NCI-H1092 (cell line): ENCODE results near the gene KCNIP4.
A peak's percentile ranks its signal among the peaks of the same experiment; 100 is the strongest.

Experiments
- DNase-seq: peaks from one replicate; lab custom pipeline; 2025; lab: John Stamatoyannopoulos, UW

Gene KCNIP4

DNA sequence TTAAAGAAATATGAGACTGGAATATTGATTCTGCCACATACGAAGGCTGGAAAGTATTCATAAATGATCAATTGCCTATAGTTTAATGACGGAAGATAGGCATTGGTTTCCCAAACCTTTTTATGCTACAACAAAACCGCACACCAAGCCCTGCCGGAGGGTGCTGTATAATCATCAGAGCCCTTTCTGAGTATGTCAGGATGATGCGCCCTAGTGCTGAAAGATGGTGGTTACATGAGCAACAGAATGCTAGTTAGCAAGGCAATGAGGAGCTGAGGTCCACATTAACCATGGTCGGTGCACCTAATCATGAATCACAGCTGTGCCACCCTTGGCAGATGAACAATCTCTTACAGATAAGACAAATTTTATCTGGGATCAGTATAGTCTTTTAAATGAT lies 757.3 kb downstream of the KCNIP4 start:
- no peak for DNase-seq

GRCh38 chr4:21184788-21185187 lies 763.8 kb downstream of the KCNIP4 start:
- no peak for DNase-seq

- no peak for DNase-seq
Measured at GRCh38 chr4:21181716-21182115, 766.9 kb downstream of the KCNIP4 start.

GRCh38 chr4:21177871-21178270 lies 770.7 kb downstream of the KCNIP4 start:
- DNase-seq = no peak

GRCh38 chr4:21177092-21177491 lies 771.5 kb downstream of the KCNIP4 start:
- DNase-seq = no peak

DNA sequence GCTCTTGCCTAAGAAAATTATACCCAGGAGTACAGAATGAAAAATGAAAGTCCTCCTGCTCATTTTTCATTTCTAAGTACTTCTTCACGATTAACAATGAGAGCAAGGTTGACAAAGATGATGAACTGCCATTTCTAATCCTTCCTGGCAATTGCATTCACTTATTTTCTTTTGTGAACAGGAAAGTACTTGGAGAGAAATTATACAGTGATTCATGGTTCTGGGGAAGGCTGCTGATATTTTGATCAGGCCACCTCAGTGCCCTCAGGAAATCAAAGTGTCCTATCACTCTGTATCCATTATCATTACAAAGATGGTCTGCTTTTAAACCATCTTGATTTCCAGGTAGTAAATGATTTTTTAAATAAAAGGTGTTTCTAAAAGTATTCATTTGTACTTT lies 780.9 kb downstream of the KCNIP4 start:
- DNase-seq = no peak

DNA sequence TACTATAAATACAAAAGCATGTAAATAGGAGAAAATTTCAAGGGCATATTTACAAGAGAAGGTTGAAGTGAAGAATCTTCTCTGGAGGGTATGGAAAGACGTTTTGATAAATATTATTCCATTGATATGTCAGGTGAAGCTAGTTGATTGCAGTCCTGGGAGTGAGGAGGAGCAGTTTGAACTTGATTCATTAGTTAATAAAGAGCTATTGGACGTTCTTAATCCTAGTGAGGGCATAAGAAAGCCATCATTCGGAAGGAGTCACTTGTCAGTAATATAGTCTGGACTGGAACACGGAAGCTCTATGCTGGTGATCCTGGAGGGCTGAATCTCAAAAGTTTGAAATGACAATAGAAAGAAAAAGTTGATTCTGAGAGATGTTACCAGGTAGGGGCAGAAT lies 793.2 kb downstream of the KCNIP4 start:
- no peak for DNase-seq

GRCh38 chr4:21139327-21139726 lies 809.2 kb downstream of the KCNIP4 start:
- DNase-seq = no peak

GRCh38 chr4:21136051-21136630 lies 812.4 kb downstream of the KCNIP4 start:
- DNase-seq = no peak

GRCh38 chr4:21134994-21135393 lies 813.6 kb downstream of the KCNIP4 start:
- DNase-seq = peak; percentile 24

DNA sequence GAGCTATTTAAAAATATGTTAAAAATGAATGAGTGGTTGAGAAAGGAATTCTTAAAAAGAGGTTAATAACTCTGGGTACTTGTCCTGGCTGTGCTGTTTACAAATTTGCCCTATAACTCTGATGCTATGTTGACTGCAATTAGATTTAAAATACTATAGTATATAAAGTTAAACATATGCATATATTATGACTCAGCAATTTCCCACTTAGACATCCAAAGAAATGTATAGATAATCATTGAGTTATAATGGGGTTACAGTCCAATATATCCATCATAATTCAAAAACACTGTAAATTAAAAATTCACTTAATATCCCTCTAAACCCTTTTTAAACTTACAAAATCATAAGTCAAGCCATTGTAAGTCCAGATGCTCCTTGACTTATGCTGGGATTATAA lies 818.0 kb downstream of the KCNIP4 start:
- DNase-seq = no peak

DNA sequence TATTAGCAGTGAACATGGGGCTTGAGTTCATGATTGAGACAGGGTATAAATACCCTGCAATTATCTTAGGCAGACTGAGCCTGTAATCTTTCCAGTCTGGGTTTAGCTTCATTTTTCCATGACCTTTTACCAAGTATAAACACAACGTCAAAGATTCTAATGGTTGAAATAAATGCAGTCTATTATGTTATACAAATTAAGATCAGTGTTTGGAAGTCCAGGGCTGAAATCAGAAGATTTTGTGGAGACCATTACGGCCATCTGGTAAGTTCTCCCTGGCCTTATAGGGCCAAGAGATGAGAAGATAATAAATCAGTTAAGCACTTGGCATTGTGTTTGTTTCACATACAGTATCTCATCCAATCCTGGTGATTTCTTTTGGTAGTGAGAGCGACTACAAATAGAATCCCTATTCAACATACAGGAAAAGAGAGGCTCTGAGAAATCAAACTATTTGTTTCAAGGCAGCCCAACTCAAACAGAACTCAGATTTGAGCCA lies 822.5 kb downstream of the KCNIP4 start:
- no peak for DNase-seq

DNA sequence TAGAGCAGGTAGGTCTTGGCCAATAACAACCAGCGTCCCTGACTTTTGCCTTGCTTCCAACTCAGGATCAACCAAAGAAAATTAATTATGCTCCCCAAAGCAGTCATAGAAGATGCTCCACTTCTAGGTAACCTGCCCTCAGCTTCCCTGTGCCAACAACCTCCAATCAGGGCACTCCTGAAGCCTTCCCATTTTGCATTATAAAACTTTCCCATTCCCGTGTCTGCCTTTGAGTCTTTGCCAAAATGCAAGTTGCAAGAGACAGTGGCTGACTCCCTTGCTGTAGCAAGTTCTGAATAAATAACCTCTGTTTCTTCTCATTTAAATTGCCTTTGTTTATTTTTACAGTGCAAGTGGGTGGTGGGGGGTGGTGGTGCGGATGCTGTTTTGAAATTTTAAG lies 830.3 kb downstream of the KCNIP4 start:
- DNase-seq = no peak

- no peak for DNase-seq
Measured at GRCh38 chr4:21117541-21118180, 830.9 kb downstream of the KCNIP4 start.

GRCh38 chr4:21113496-21114223 lies 834.9 kb downstream of the KCNIP4 start:
- DNase-seq = no peak

DNA sequence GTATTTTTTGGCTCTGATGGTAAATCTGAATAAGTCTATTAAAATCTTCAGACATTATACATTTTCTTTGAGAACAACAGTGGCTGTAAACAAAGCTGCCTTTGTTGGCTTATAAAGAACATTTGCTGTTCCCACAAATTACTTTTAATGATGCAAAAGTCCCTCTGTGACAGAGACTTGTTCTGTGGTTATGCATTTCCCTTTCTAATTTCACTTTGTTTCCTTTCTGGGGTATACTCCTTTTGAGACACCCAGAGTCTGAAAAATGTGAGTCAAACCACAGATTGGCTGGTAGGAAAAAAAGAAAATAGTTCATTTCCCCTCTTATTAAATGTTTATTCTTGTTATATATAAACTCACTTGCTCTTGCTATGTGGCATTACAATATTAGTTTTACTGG lies 845.9 kb downstream of the KCNIP4 start:
- no peak for DNase-seq

GRCh38 chr4:21097865-21098264 lies 850.7 kb downstream of the KCNIP4 start:
- DNase-seq = no peak

GRCh38 chr4:21097026-21097425 lies 851.5 kb downstream of the KCNIP4 start:
- DNase-seq = no peak

DNA sequence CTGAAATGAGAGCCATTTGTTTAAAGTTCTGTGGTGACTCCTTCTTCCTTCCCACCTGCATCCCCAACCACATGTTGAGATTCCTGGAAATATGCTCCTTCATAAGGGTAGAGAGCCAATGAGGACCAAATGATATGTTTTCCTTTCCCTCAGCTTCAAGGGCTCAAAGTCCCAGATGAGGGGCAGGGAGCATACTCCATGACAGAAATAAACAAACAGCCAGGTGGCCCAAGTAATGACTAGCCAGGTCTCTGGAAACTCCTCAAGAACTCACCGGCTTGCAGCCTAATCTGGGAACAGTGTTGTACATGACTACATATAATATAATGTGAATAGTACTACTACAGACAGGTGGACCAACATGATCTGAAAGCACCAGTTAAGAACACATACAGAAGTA lies 856.0 kb downstream of the KCNIP4 start:
- no peak for DNase-seq

- DNase-seq = no peak
Measured at GRCh38 chr4:21090094-21090666, 858.4 kb downstream of the KCNIP4 start.

DNA sequence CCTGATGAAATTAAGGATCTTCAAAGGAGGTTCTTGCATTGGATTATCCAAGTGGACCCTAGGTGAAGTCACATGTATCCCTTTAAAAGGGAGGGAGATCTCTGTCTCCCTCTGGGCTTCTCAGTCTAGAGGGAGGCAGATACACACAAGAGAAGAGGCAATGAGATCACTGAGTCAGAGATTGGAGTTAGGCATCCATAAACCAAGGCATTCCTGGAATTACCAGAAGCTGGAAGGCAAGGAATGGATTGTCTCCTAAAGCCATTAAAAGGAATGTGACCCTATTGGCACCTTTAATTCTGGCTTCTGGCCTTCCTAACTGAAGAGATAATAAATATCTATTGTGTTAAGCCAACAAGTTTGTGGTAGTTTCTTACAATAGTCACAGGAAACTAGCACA lies 865.2 kb downstream of the KCNIP4 start:
- no peak for DNase-seq

DNA sequence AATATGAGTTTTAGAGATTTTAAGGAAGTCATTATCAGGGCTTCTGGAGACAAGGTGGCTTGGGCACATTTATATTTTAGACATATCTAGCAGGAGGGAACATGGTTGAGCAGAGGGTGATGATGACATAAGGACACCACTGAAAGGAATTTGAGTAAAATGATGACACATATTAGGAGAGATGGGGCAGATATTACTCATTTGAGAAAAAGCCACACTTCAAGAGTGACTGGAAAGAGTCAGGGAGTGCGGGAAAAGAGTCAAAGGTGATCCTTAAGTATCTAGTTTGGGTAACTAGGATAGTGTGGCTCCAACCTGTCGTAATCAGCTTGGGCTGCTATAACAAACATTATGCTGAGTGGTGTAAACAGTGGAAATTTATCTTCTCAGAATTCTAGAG lies 870.6 kb downstream of the KCNIP4 start:
- no peak for DNase-seq

DNA sequence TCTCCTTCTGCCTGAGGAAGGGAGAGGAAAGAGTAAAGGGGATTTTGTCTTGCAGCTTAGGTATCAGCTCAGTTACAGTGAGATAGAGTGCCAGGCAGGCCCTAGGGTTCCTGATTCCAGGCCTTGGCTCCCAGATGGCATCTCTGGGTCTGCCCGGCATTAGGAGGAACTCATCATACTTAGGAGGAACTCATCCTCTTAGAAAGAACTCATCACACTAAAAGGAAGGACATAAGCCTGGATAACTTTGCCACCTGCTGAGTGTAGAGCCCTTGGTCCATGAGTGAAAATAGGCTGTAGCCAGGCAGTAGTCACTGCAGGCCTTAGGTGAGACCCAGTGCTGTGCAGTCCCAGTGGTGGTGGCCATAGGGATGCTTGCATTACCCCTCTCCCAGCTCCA lies 881.2 kb downstream of the KCNIP4 start:
- DNase-seq = no peak
